HUES6 (cell line): Measurements from ENCODE around the gene IRX4.
"Not testable (repeated sequence)": the region's sequence is repeated elsewhere in the genome, so short reads cannot be mapped to it uniquely, and the experiment has no call there.

Source experiments
- H3K27ac ChIP-seq: 2 replicates; pipeline ENCODE4 v1.7.0; 2013; ENCODE audit warnings: low read depth, mild to moderate bottlenecking, low read length, inconsistent platforms
- H3K27me3 ChIP-seq: 2 replicates; pipeline ENCODE4 v1.6.1; 2013; ENCODE audit warnings: low read length; ENCODE audit not compliant: control insufficient read depth, insufficient read depth
- H3K36me3 ChIP-seq: 2 replicates; pipeline ENCODE4 v1.6.1; 2013; ENCODE audit warnings: low read length; ENCODE audit not compliant: control insufficient read depth, insufficient read depth
- H3K4me1 ChIP-seq: 2 replicates; pipeline ENCODE4 v1.6.1; 2013; ENCODE audit warnings: low read length; ENCODE audit not compliant: control insufficient read depth, insufficient read depth
- H3K4me3 ChIP-seq: 2 replicates; pipeline ENCODE4 v1.5.1; 2013; ENCODE audit warnings: low read depth, low read length
- H3K9ac ChIP-seq: one replicate; pipeline ENCODE4 v1.6.1; 2013; ENCODE audit warnings: mild to moderate bottlenecking, low read length
- H3K9me3 ChIP-seq: 2 replicates; pipeline ENCODE4 v1.6.1; 2013; ENCODE audit warnings: low read depth, low read length; ENCODE audit not compliant: control insufficient read depth, insufficient read depth

Gene IRX4

DNA sequence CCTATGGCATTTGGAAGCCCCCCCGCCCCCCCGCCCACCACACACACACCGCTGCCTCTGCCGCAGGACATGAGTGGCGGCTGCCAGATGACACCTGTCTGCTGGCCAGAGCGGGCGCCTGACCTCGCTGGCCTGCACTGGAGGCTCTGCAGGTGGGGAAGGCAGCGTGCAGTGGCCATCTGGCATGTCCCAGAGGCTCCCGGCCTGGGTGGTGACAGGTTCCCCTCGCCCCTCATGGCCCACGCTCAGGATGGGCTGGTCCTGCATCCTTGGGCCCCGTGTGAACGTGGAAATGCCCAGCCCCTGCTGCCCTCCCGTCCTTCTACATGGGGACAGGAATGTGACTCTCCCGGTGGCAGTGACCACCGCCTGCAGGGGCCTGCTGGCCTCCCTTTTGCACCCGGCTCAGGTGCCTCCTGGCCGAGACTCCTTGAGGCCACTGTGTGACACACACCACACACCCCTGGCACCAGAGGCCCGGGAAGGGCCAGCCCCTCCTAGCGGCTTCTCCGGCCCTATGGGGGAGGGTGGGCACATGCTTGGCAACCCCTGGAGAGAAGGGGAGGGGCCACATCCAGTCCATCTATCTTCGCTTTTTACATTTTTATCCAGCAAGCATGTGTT lies 30.3 kb downstream of the IRX4 start:
- Histone ChIP-seq H3K27ac (no peak overlapping the region), H3K4me1 (peaks cover 14% of the 10 kb centered on the region), H3K9me3 (no peaks in the 10 kb centered on the region), H3K27me3 (peaks cover 82% of the 10 kb centered on the region), H3K4me3 (no peak overlapping the region), H3K9ac (no peak overlapping the region), H3K36me3 (no peaks in the 10 kb centered on the region)

DNA sequence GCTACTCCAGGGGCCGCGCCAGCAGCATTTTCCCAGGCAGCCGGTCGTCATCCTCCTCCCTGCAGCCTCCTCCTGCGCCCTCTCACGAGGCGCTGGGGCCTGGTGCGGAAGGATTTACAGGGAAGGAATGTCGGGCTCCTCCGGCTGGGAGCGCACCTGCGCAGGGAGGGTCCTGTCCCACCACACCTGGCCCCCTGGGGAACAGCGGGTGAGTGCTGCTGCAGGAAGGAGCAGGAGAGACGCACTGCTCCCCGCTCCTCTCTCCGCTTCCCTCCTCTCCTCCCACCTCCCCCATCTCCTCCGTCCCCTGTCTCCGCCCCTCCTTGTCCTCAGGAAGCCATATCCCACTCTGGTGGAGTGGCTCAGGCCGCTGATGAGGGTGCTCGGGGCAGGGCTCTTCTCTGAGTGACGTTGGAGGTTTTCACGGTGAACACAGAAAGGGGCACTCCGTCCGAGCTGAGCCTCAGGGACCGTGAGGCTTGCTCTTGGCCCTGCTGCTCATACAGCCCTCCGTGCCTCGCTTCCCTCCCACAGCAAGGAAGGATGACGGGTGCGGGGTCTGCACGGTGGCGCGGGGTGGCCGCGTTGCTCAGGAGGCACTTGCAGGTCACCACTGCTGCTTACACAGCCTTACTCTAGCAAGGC lies 31.3 kb downstream of the IRX4 start:
- Histone ChIP-seq H3K9me3 (no peaks in the 10 kb centered on the region), H3K9ac (no peak overlapping the region)

DNA sequence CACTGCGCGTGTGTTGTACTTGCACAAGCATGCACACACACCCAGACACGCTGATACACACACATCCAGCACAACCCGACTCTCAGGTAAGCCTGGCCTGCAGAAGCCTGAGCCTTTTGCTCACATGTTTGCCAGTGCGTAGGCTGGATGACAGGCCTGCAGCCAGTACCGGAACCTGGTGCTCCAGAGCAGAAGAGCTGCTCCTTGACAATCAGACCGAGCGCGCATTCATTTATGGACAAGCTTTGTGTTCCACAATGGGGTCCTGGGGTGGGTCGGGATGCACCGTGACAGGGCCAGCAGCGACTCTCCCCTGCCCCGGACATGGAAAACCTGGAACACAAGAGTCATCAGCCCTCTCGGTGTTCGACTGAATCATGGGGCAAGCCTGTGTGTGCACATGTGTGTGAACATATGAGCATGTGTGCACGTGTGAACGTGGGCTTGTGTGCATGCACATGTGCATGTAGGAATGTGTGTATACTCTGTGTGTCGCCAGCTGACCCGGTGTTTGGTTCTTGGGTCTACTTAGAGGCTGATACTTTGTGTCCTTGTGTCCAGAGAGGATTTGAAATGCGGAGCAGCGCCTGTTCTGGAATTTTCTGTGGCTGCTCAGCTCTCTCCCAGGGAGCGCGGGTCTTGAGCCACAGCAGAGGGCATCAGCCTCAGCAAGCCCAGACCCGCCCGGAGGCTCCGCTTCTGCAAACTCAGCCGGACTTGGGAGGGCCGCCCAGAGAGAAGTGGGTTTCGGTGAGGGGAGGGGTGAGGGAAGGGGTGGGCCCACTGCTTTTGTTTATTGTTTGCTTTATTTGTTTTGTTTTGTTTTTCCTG lies 32.2 kb downstream of the IRX4 start:
- Histone ChIP-seq H3K27me3 (peaks cover 97% of the 10 kb centered on the region), H3K36me3 (no peaks in the 10 kb centered on the region)

More for the DNA sequence above, 31.3 kb downstream of the IRX4 start:
- Histone ChIP-seq H3K27me3 (peaks cover 92% of the 10 kb centered on the region), H3K36me3 (no peaks in the 10 kb centered on the region), H3K4me3 (peak overlapping the region; percentile 57), H3K27ac (no peak overlapping the region), H3K4me1 (peaks cover 14% of the 10 kb centered on the region)

DNA sequence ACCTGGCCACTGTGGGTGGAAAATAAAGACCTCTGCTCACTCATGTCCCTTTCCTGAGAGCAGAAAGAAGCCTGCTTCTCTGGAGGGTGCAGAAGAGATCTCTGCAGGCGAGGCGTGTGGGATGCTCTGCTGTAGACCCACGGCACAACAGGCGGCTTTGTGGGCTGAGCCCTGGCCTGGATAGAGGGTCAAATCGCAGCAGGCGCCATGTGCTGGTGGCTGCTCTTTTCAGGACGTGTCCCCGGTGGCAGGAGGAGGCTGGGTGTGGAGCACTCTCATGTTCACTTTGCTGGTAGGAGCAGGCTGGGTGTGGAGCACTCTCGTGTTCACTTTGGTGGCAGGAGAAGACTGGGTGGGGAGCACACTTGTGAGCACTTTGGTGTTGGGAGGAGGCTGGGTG lies 35.1 kb downstream of the IRX4 start:
- no peak overlapping the region for H3K4me3 ChIP-seq
- no peak overlapping the region for H3K27ac ChIP-seq
- no peaks in the 10 kb centered on the region for H3K9me3 ChIP-seq
- peaks cover 14% of the 10 kb centered on the region for H3K4me1 ChIP-seq
- H3K9ac ChIP-seq, result no peak overlapping the region
- H3K27me3 ChIP-seq, result peaks cover 85% of the 10 kb centered on the region
- no peaks in the 10 kb centered on the region for H3K36me3 ChIP-seq

More for the DNA sequence above, 32.2 kb downstream of the IRX4 start:
- H3K9me3 ChIP-seq, result no peaks in the 10 kb centered on the region
- H3K4me3 ChIP-seq, result peak overlapping the region; percentile 57
- H3K27ac ChIP-seq, result no peak overlapping the region
- H3K4me1 ChIP-seq, result peaks cover 14% of the 10 kb centered on the region
- no peak overlapping the region for H3K9ac ChIP-seq

DNA sequence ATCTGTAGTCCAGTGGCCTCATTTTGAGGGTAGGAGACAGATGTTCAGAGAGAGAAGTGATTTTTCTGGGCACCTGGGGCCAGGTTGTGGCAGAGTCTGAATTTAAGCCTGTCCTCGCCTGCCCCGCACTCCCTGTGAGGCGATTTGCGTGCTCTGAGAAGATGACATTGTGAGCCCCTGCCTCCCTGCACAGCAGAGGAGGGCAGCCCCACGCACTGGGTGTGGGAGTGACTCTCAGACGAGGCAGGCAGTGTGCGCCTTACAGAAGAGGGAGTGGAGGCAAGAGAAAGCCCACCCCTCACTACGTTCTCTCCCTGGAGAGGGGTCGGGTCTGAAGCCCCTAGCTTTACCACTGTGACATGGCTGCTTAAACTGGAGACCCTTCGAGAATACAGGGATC lies 35.7 kb downstream of the IRX4 start:
- Histone ChIP-seq H3K27ac (no peak overlapping the region), H3K36me3 (no peaks in the 10 kb centered on the region), H3K9ac (no peak overlapping the region), H3K9me3 (no peaks in the 10 kb centered on the region), H3K4me3 (no peak overlapping the region), H3K4me1 (peaks cover 14% of the 10 kb centered on the region), H3K27me3 (peaks cover 80% of the 10 kb centered on the region)

DNA sequence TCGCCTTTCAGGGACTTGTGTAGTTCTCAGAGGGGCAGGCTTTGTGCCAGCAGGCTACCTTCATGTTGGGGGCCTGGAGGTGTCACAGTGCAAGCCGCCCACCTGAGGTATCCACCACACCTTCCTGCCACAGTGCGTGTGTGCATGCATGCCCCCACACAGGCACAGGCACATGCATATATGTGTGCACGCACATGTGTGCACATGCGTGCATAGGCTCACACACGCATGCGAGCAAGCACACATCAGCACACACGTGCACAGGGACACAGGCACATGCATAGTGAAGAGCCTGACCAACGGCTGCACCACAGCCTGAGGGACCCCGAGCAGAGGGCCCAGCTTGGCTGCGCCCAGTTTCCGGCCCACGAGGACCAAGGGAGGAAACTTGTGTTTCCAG lies 36.1 kb downstream of the IRX4 start:
- Histone ChIP-seq H3K4me3 (no peak overlapping the region), H3K27ac (no peak overlapping the region), H3K27me3 (peaks cover 75% of the 10 kb centered on the region), H3K4me1 (peaks cover 10% of the 10 kb centered on the region), H3K9ac (no peak overlapping the region), H3K9me3 (no peaks in the 10 kb centered on the region), H3K36me3 (no peaks in the 10 kb centered on the region)

DNA sequence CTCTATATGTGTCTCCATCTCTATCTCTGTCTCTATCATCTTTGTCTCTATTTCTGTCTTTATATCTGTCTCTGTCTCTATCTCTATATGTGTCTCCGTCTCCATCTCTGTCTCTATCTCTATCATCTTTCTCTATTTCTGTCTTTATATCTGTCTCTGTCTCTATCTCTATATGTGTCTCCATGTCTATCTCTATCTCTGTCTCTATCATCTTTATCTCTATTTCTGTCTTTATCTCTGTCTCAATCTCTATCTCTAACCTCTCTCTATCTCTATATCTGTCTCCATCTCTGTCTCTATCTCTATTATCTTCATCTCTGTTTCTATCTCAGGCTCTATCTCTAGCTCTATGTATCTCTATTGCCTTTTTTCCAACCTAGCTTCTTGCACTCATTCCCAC lies 37.0 kb downstream of the IRX4 start:
- H3K27me3 ChIP-seq, result peaks cover 72% of the 10 kb centered on the region
- no peaks in the 10 kb centered on the region for H3K9me3 ChIP-seq
- no peak overlapping the region for H3K27ac ChIP-seq
- H3K36me3 ChIP-seq, result no peaks in the 10 kb centered on the region
- H3K4me3 ChIP-seq, result no peak overlapping the region
- peaks cover 13% of the 10 kb centered on the region for H3K4me1 ChIP-seq
- no peak overlapping the region for H3K9ac ChIP-seq

DNA sequence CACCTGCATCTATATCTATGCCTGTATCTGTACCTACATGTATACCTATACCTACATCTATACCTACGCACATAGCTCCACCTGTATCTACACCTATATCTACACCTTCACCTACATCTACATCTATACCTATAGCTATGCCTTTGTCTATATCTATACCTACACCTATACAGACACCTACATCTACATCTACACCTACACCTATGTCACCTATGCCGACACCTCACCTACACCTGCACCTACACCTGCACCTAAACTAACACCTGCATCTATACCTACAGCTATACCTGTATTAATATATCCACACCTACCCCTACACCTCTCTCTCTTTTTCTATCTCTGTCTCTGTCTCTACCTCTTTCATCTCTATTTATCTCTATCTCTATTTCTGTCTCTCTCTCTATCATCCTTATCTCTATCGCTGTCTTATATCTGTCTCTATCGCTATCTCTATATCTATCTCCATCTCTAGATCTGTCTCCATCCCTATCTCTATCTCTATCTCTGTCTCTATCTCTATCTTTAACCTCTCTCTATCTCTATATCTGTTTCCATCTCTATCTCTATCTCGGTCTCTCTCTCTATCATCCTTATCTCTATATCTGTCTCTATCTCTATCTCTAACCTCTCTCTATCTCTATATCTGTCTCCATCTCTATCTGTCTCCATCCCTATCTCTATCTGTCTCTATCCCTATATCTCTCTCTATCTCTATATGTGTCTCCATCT lies 37.9 kb downstream of the IRX4 start:
- Histone ChIP-seq H3K4me1 (peaks cover 10% of the 10 kb centered on the region), H3K9ac (no peak overlapping the region), H3K27me3 (peaks cover 71% of the 10 kb centered on the region), H3K27ac (no peak overlapping the region), H3K36me3 (no peaks in the 10 kb centered on the region), H3K4me3 (no peak overlapping the region), H3K9me3 (no peaks in the 10 kb centered on the region)

DNA sequence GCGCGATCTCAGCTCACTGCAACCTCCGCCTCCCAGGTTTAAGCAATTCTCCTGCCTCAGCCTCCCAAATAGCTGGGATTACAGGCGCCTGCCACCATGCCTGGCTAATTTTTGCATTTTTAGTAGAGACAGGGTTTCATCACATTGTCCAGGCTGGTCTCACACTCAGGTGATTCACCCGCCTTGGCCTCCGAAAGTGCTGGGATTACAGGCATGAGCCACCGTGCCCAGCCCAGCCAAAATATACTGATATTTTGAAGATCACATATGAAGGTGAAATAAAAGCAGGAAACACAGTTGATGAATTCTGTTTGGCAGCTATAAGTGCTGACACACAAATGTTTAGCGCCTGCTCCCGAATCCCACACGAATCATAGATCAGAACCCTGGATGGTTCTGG lies 39.0 kb downstream of the IRX4 start:
- H3K36me3 ChIP-seq, H3K9ac ChIP-seq, H3K4me3 ChIP-seq, H3K4me1 ChIP-seq, H3K9me3 ChIP-seq, H3K27ac ChIP-seq: not testable (repeated sequence)
- H3K27me3 ChIP-seq, result peaks cover 60% of the 10 kb centered on the region

DNA sequence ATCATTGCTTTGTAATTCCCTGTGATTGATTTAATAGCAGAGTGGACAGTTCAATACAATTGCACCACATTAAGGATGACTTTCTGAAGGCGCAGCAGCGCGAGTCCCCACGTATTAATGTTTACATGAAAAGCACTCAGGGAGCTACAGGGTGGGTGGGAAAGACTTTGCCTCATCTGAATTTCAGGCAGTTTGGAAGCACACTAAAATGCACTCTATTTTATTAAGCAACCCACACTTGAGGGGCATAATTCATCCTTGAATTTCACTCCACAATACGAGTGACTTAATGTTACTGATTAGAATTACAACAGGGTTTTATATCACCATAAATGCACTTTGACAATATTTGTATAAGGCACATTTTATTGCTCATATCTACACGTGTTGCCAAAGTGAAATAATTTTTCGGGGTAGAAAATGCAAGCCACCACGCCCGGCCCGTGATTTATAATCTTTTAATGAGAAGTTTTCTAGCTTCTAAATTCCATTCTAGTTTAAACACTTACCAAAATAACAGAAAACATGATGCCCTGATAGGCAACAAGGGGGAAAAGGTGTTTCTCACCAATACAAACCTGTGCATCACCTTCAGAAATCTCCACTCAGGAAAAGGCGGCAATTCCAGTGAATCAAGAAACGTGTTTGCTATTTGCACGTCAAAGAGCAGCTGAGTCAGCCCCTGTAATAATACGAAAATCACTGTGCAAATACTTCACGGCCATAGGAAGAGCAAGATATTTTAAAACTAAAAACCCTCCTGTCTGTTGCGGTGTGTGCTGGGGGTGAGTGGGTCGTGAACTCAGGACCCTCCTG lies 40.5 kb downstream of the IRX4 start:
- no peaks in the 10 kb centered on the region for H3K36me3 ChIP-seq
- peaks cover 45% of the 10 kb centered on the region for H3K27me3 ChIP-seq
- H3K4me3 ChIP-seq, result no peak overlapping the region
- H3K27ac ChIP-seq, result no peak overlapping the region
- no peaks in the 10 kb centered on the region for H3K9me3 ChIP-seq
- H3K9ac ChIP-seq, result no peak overlapping the region
- peaks cover 10% of the 10 kb centered on the region for H3K4me1 ChIP-seq
